Liver (tissue), 3 donors: Measurements from ENCODE around the gene TMEM151B.

Source experiments
- CTCF ChIP-seq: fragments of 150-350 bp; IDR thresholded peaks from 2 replicates; pipeline ENCODE4 v1.5.1; 2017; ENCODE audit warnings: improper control_type of control experiment, low read depth, low read length; ENCODE audit not compliant: missing input control
- EGR1 ChIP-seq, 2 donors: IDR thresholded peaks; 2 replicates each; pipeline ENCODE4 v1.6.1; 2016 to 2018; ENCODE audit warnings: antibody characterized with exemption in 2 of 2, low read depth in 2 of 2
- FOXA1 ChIP-seq: IDR thresholded peaks from 2 replicates; pipeline ENCODE4 v1.6.1; 2016; ENCODE audit warnings: antibody characterized with exemption
- GABPA ChIP-seq, 2 donors: IDR thresholded peaks in 1 of 2; conservative IDR thresholded peaks in 1 of 2; 2 replicates each; pipeline ENCODE4 v1.6.1; 2016; ENCODE audit warnings: antibody characterized with exemption in 2 of 2, mild to moderate bottlenecking in 1 of 2, moderate library complexity in 1 of 2
- JUND ChIP-seq, 2 donors: IDR thresholded peaks; 2 replicates each; pipeline ENCODE4 v1.6.1; 2016; ENCODE audit warnings: antibody characterized with exemption in 2 of 2
- RAD21 ChIP-seq, 2 donors: IDR thresholded peaks; 2 replicates each; pipeline ENCODE4 v1.6.1; 2016; ENCODE audit warnings: antibody characterized with exemption in 2 of 2, mild to moderate bottlenecking in 2 of 2
- REST ChIP-seq: IDR thresholded peaks from 2 replicates; pipeline ENCODE4 v1.6.1; 2016; ENCODE audit warnings: antibody characterized with exemption, mild to moderate bottlenecking
- RXRA ChIP-seq, 2 donors: IDR thresholded peaks; 2 replicates each; pipeline ENCODE4 v1.6.1; 2017 to 2018; ENCODE audit warnings: antibody characterized with exemption in 2 of 2, mild to moderate bottlenecking in 1 of 2
- SP1 ChIP-seq: IDR thresholded peaks from 2 replicates; pipeline ENCODE4 v1.6.1; 2018; ENCODE audit warnings: antibody characterized with exemption, mild to moderate bottlenecking
- TAF1 ChIP-seq: conservative IDR thresholded peaks from 2 replicates; pipeline ENCODE4 v1.6.1; 2016; ENCODE audit warnings: antibody characterized with exemption, mild to moderate bottlenecking
- YY1 ChIP-seq: IDR thresholded peaks from 2 replicates; pipeline ENCODE4 v1.6.1; 2016; ENCODE audit warnings: antibody characterized with exemption, mild to moderate bottlenecking
- TF ChIP-seq, protein P1 (sequence below): IDR thresholded peaks from 2 replicates; pipeline ENCODE4 v1.6.1; 2016; ENCODE audit warnings: antibody characterized with exemption
- TF ChIP-seq, protein P2 (sequence below): IDR thresholded peaks from 2 replicates; pipeline ENCODE4 v1.6.1; 2016; ENCODE audit warnings: antibody characterized with exemption
- TF ChIP-seq, protein P3 (sequence below): IDR thresholded peaks from 2 replicates; pipeline ENCODE4 v1.6.1; 2016; ENCODE audit warnings: antibody characterized with exemption
- donor health status: healthy.
- donor health status: healthy.

DNA sequence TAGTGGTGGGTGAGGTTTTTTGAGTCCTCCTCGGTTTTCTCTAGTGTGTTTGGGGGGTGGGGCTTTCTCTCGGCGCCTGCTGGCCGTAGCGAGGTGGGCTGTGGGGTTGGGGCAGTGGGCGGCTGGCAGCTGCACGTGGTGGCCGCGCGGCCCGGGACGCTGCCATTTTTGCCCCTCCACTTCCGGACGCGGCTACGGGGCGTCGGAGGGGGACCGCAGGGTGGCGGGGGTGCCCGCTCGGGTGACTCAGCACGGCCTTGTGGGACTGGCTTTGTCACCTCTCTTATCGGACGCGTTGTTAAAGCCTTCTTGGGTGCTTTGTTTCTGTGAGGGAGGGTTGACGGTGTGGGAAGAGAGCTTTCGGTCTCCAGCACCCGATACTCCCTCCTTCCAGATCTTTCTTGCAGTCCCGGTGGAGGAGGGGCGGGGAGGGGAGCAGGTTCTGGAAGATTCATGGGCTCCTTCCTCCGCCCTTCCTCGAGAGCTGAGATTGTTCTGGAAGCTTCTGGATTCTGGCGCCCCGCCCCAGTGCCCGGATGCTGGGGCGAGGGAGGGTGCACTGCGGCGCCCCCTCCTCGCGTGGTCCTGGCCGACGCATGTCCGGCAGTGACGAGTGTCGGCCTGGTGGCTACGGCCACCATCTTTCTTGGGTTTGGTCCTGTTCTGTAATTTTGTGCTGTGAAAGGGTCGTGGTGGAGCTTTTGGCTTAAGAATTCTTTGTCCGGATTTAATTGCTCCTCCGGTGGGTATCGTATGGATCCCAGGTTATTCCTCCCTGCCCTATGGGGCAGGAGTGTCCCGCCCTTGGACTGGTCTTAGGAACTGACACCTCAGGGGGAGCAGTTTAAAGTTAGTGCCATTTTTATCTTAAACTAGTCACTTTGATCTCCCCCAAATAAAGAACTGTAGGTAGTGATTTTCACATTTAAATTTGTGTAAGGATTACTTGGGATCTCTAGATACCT, 22.6 kb upstream of the TMEM151B start:
- TF ChIP-seq REST (no peak), CTCF (no peak), YY1 (peak; percentile 85), TAF1 (no peak), JUND (IDR thresholded peaks at IDR 0.05) (no peak), EGR1 (IDR thresholded peaks at IDR 0.05; ENCODE audit: low read depth in 2 of 2) (no peak), SP1 (no peak), GABPA (IDR thresholded peaks at IDR 0.05 in 1 of 2, conservative IDR thresholded peaks at IDR 0.05 in 1 of 2) (peak in 1 of 2 donors; percentile 6), RXRA (IDR thresholded peaks at IDR 0.05) (no peak), RAD21 (IDR thresholded peaks at IDR 0.05) (no peak), FOXA1 (no peak)
- TF ChIP-seq, protein P1, sequence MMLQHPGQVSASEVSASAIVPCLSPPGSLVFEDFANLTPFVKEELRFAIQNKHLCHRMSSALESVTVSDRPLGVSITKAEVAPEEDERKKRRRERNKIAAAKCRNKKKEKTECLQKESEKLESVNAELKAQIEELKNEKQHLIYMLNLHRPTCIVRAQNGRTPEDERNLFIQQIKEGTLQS = no peak
- TF ChIP-seq, protein P2, sequence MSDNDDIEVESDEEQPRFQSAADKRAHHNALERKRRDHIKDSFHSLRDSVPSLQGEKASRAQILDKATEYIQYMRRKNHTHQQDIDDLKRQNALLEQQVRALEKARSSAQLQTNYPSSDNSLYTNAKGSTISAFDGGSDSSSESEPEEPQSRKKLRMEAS = no peak
- TF ChIP-seq, protein P3, sequence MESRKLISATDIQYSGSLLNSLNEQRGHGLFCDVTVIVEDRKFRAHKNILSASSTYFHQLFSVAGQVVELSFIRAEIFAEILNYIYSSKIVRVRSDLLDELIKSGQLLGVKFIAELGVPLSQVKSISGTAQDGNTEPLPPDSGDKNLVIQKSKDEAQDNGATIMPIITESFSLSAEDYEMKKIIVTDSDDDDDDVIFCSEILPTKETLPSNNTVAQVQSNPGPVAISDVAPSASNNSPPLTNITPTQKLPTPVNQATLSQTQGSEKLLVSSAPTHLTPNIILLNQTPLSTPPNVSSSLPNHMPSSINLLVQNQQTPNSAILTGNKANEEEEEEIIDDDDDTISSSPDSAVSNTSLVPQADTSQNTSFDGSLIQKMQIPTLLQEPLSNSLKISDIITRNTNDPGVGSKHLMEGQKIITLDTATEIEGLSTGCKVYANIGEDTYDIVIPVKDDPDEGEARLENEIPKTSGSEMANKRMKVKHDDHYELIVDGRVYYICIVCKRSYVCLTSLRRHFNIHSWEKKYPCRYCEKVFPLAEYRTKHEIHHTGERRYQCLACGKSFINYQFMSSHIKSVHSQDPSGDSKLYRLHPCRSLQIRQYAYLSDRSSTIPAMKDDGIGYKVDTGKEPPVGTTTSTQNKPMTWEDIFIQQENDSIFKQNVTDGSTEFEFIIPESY = no peak
